ENCODE data around the gene NEIL3. TPM values are rescaled to one million over a fixed set of nuclear protein-coding genes. Genes with fewer than 3 reads are reported as not detected.

The NEIL3 gene
- total and polyA plus RNA-seq, 2 donors (not counting 1 experiment from before 2014, with no cell fraction given) = 0.15 TPM; not detected in 1

DNA sequence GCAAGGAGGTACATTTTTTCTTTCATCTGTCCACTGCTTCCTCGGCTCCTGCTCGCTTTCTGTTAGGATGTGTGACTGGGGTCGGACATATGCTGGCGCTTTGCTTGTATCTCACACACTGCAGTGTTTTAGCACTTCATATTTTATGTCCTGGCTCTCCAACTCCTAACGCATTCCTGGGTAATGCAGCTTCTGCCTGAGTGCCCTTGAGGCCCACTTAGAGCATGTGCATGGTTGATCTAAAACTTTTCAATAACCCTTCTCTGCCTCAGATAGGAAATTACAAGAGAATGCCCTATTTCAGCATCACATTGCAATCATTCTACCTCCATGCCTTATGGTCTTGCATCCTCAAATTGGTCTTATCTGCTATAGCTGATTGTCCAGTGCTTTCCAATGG, 65.3 kb downstream of the NEIL3 start:
- WGBS (ENCODE audit: insufficient coverage) = 100% methylated on average over 3 of the region's 5 CpGs
- Histone ChIP-seq H3K79me2 (ENCODE audit: control insufficient read depth, insufficient read depth, low read length) (no peaks in the 10 kb centered on the region), H3K4me1 (ENCODE audit: control insufficient read depth in 2 of 2, insufficient read depth in 2 of 2, low read length in 2 of 2) (no peaks in the 10 kb centered on the region), H3K4me3 (ENCODE audit: control extremely low read depth in 1 of 5, extremely low read depth in 1 of 5, insufficient read depth in 1 of 5, low read depth in 2 of 5, low read length in 4 of 5) (no peak overlapping the region), H3K36me3 (replicated peaks in 1 of 2; ENCODE audit: control extremely low read depth in 1 of 2, control insufficient read depth in 1 of 2, extremely low read depth in 1 of 2, insufficient read depth in 2 of 2, low read length in 1 of 2) (no peaks in the 10 kb centered on the region), H3K9ac (ENCODE audit: low read length) (no peak overlapping the region), H3K4me2 (replicated peaks; ENCODE audit: low read depth, low read length, poor library complexity, severe bottlenecking) (no peak overlapping the region), H4K20me1 (ENCODE audit: control insufficient read depth, insufficient read depth, low read length, poor library complexity, severe bottlenecking) (no peaks in the 10 kb centered on the region), H3K27me3 (replicated peaks in 1 of 4; ENCODE audit: control extremely low read depth in 1 of 4, control insufficient read depth in 3 of 4, insufficient read depth in 4 of 4, low read length in 3 of 4) (peaks cover 0 to 3% (median 0%) of the 10 kb centered on the region in 4 experiments), H3K27ac (ENCODE audit: low read length in 2 of 2) (no peak overlapping the region), H3K9me3 (ENCODE audit: control extremely low read depth in 1 of 3, control insufficient read depth in 2 of 3, insufficient read depth in 1 of 3, low read length in 2 of 3) (no peaks in the 10 kb centered on the region), H2AFZ (ENCODE audit: insufficient read depth, low read depth, low read length, poor library complexity, severe bottlenecking) (no peak overlapping the region)
- ChIA-PET CTCF (no interaction called here), POLR2A (no interaction called here)
- Mint-ChIP-seq H3K27me3 (no peaks in the 10 kb centered on the region), H3K27ac (no peak overlapping the region), H3K4me3 (no peak overlapping the region), H3K9me3 (ENCODE audit: insufficient read depth) (no peaks in the 10 kb centered on the region), H3K4me1 (no peaks in the 10 kb centered on the region)
- DNase-seq (no peak), ATAC-seq (ENCODE audit: low read depth) (no peak)
- intact Hi-C loops (cut with micrococcal nuclease) = no loop called here
- no peak for TF ChIP-seq EZH2 (IDR thresholded peaks at IDR 0.05; ENCODE audit: borderline replicate concordance, insufficient read depth, low read depth, low read length, poor library complexity, severe bottlenecking)
- TF ChIP-seq, protein P1, sequence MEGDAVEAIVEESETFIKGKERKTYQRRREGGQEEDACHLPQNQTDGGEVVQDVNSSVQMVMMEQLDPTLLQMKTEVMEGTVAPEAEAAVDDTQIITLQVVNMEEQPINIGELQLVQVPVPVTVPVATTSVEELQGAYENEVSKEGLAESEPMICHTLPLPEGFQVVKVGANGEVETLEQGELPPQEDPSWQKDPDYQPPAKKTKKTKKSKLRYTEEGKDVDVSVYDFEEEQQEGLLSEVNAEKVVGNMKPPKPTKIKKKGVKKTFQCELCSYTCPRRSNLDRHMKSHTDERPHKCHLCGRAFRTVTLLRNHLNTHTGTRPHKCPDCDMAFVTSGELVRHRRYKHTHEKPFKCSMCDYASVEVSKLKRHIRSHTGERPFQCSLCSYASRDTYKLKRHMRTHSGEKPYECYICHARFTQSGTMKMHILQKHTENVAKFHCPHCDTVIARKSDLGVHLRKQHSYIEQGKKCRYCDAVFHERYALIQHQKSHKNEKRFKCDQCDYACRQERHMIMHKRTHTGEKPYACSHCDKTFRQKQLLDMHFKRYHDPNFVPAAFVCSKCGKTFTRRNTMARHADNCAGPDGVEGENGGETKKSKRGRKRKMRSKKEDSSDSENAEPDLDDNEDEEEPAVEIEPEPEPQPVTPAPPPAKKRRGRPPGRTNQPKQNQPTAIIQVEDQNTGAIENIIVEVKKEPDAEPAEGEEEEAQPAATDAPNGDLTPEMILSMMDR (IDR thresholded peaks at IDR 0.05) = no peak

- TF ChIP-seq, protein P1 (IDR thresholded peaks at IDR 0.05) = no peak
- no peak for TF ChIP-seq EZH2 (IDR thresholded peaks at IDR 0.05; ENCODE audit: borderline replicate concordance, insufficient read depth, low read depth, low read length, poor library complexity, severe bottlenecking)
- Mint-ChIP-seq H3K27ac (no peak overlapping the region), H3K27me3 (no peaks in the 10 kb centered on the region), H3K9me3 (ENCODE audit: insufficient read depth) (no peaks in the 10 kb centered on the region), H3K4me1 (no peaks in the 10 kb centered on the region), H3K4me3 (no peak overlapping the region)
- no peaks in the 10 kb centered on the region for H3K36me3 ChIP-seq (replicated peaks in 1 of 2; ENCODE audit: control extremely low read depth in 1 of 2, control insufficient read depth in 1 of 2, extremely low read depth in 1 of 2, insufficient read depth in 2 of 2, low read length in 1 of 2)
- 76% methylated on average over 2 of the region's 3 CpGs for WGBS (ENCODE audit: insufficient coverage)
- no peak overlapping the region for H3K4me2 ChIP-seq (replicated peaks; ENCODE audit: low read depth, low read length, poor library complexity, severe bottlenecking)
- DNase-seq = no peak
- no peaks in the 10 kb centered on the region for H3K9me3 ChIP-seq (ENCODE audit: control extremely low read depth in 1 of 3, control insufficient read depth in 2 of 3, insufficient read depth in 1 of 3, low read length in 2 of 3)
- ChIA-PET POLR2A (no interaction called here), CTCF (no interaction called here)
- ATAC-seq (ENCODE audit: low read depth) = no peak
- intact Hi-C loops (cut with micrococcal nuclease) = no loop called here
- no peak overlapping the region for H2AFZ ChIP-seq (ENCODE audit: insufficient read depth, low read depth, low read length, poor library complexity, severe bottlenecking)
- no peak overlapping the region for H3K9ac ChIP-seq (ENCODE audit: low read length)
- no peaks in the 10 kb centered on the region for H4K20me1 ChIP-seq (ENCODE audit: control insufficient read depth, insufficient read depth, low read length, poor library complexity, severe bottlenecking)
- no peak overlapping the region for H3K27ac ChIP-seq (ENCODE audit: low read length in 2 of 2)
- peaks cover 0 to 3% (median 0%) of the 10 kb centered on the region in 4 experiments for H3K27me3 ChIP-seq (replicated peaks in 1 of 4; ENCODE audit: control extremely low read depth in 1 of 4, control insufficient read depth in 3 of 4, insufficient read depth in 4 of 4, low read length in 3 of 4)
- no peaks in the 10 kb centered on the region for H3K79me2 ChIP-seq (ENCODE audit: control insufficient read depth, insufficient read depth, low read length)
- no peak overlapping the region for H3K4me3 ChIP-seq (ENCODE audit: control extremely low read depth in 1 of 5, extremely low read depth in 1 of 5, insufficient read depth in 1 of 5, low read depth in 2 of 5, low read length in 4 of 5)
- H3K4me1 ChIP-seq (ENCODE audit: control insufficient read depth in 2 of 2, insufficient read depth in 2 of 2, low read length in 2 of 2) = no peaks in the 10 kb centered on the region
Measured at GRCh38 chr4:177375372-177375771, 65.7 kb downstream of the NEIL3 start.
